H1 (cell line): Measurements from ENCODE around the gene RALGDS. TPM values are rescaled to one million over a fixed set of nuclear protein-coding genes. Genes with fewer than 3 reads are reported as not detected.

Experiments
- CTCF ChIA-PET: fragments of 300-600 bp; sonication (Branson Sonifier 250); formaldehyde crosslinking; loops from one replicate; lab custom pipeline; 2021; ENCODE audit not compliant: partially characterized antibody; lab: Charles Lee
- POLR2A ChIA-PET: fragments of 300-600 bp; sonication (Branson Sonifier 250); formaldehyde crosslinking; loops from one replicate; lab custom pipeline; 2021; ENCODE audit warnings: inconsistent platforms; ENCODE audit not compliant: partially characterized antibody; lab: Charles Lee
- DNase-seq, 2 experiments: peaks; one replicate each; pipeline versions ENCODE4 v3.0.0 to v3.0.0-alpha.2; 2010 to 2022; ENCODE audit warnings: low spot score in 2 of 2, low read depth in 1 of 2, mixed read lengths in 1 of 2
- FAIRE-seq: peaks from 2 replicates; lab custom pipeline; 2011; peaks lifted over from hg19 to GRCh38; lab: Jason Lieb, UNC
- H2AFZ ChIP-seq: 2 replicates; pipeline ENCODE4 v1.8.1; 2012; ENCODE audit warnings: low read length, inconsistent platforms
- H2AK5ac ChIP-seq: 2 replicates; pipeline ENCODE4 v1.6.1; 2013; ENCODE audit warnings: low read depth, low read length
- H2BK120ac ChIP-seq: replicated peaks from 2 replicates; pipeline ENCODE3; 2013; ENCODE audit warnings: low read depth, low read length, inconsistent platforms
- H2BK12ac ChIP-seq: 2 replicates; pipeline ENCODE4 v1.6.1; 2013; ENCODE audit warnings: low read depth, low read length
- H2BK15ac ChIP-seq: 2 replicates; pipeline ENCODE4 v1.6.1; 2013; ENCODE audit warnings: low read length
- H2BK20ac ChIP-seq: 2 replicates; pipeline ENCODE4 v1.6.1; 2013; ENCODE audit warnings: low read length
- H2BK5ac ChIP-seq: 2 replicates; pipeline ENCODE4 v1.6.1; 2013; ENCODE audit warnings: low read depth, low read length
- H3K14ac ChIP-seq: 2 replicates; pipeline ENCODE4 v1.6.1; 2013; ENCODE audit warnings: inconsistent platforms; ENCODE audit not compliant: insufficient read length
- H3K18ac ChIP-seq: 2 replicates; pipeline ENCODE4 v1.6.1; 2013; ENCODE audit warnings: low read length; ENCODE audit errors: extremely low read depth
- H3K23ac ChIP-seq: 2 replicates; pipeline ENCODE4 v1.6.1; 2013; ENCODE audit warnings: inconsistent platforms; ENCODE audit not compliant: insufficient read length
- H3K23me2 ChIP-seq: 2 replicates; pipeline ENCODE4 v1.6.1; 2013; ENCODE audit warnings: low read depth, low read length
- H3K27ac ChIP-seq: 2 replicates; pipeline ENCODE4 v1.6.1; 2011; ENCODE audit warnings: low read depth, low read length, inconsistent platforms
- H3K27me3 ChIP-seq, 4 experiments: replicated peaks in 1 of 4; 1 replicate in 1 of 4; 2 replicates in 3 of 4; pipeline versions ENCODE4 v1.6.1 to v1.8.1; 2011 to 2013; ENCODE audit warnings: low read length in 3 of 4, mild to moderate bottlenecking in 3 of 4, inconsistent platforms in 2 of 4, mixed read lengths in 2 of 4, moderate library complexity in 1 of 4; ENCODE audit not compliant: control insufficient read depth in 3 of 4, insufficient read depth in 3 of 4; ENCODE audit errors: extremely low read depth in 1 of 4
- H3K36me3 ChIP-seq, 4 experiments: 2 replicates each; pipeline versions ENCODE4 v1.6.1 to v1.8.1; 2011 to 2013; ENCODE audit warnings: mild to moderate bottlenecking in 4 of 4, low read length in 3 of 4, moderate library complexity in 2 of 4, control low read depth in 1 of 4, inconsistent platforms in 1 of 4; ENCODE audit not compliant: insufficient read depth in 4 of 4, control insufficient read depth in 2 of 4
- H3K4ac ChIP-seq: replicated peaks from 2 replicates; pipeline ENCODE3; 2013; ENCODE audit warnings: low read length, low read depth, mixed read lengths, inconsistent platforms; ENCODE audit not compliant: insufficient read length
- H3K4me1 ChIP-seq, 4 experiments: replicated peaks in 1 of 4; 1 replicate in 1 of 4; 2 replicates in 3 of 4; pipeline versions ENCODE4 v1.6.1 to v1.8.1; 2011 to 2013; ENCODE audit warnings: low read length in 3 of 4, inconsistent platforms in 2 of 4, mixed read lengths in 1 of 4; ENCODE audit not compliant: insufficient read depth in 4 of 4, control insufficient read depth in 3 of 4
- H3K4me2 ChIP-seq, 2 experiments: 2 replicates each; pipeline versions ENCODE4 v1.6.1 to v1.8.1; 2011 to 2013; ENCODE audit warnings: low read depth in 2 of 2, low read length in 2 of 2, control low read depth in 1 of 2, inconsistent platforms in 1 of 2, mild to moderate bottlenecking in 1 of 2; ENCODE audit not compliant: insufficient read depth in 1 of 2
- H3K4me3 ChIP-seq, 4 experiments: fragments of 200-600, 300-600 bp in 1 of 4; sonication (generic), shearing (Covaris generic), sonication (Bioruptor Twin) in 1 of 4; 2 replicates each; pipeline versions ENCODE4 v1.5.1 to v1.8.1; 2011 to 2016; ENCODE audit warnings: low read length in 4 of 4, low read depth in 3 of 4, control low read depth in 2 of 4, inconsistent platforms in 2 of 4, mild to moderate bottlenecking in 2 of 4, mixed read lengths in 1 of 4, moderate library complexity in 1 of 4; ENCODE audit not compliant: insufficient read depth in 2 of 4; ENCODE audit errors: extremely low read depth in 1 of 4
- H3K56ac ChIP-seq: replicated peaks from 2 replicates; pipeline ENCODE3; 2013; ENCODE audit warnings: low read depth, mild to moderate bottlenecking, mixed read lengths, low read length, inconsistent platforms; ENCODE audit not compliant: insufficient read length
- H3K79me1 ChIP-seq: 2 replicates; pipeline ENCODE4 v1.6.1; 2013; ENCODE audit warnings: low read depth, low read length, control low read depth
- H3K79me2 ChIP-seq, 2 experiments: 2 replicates each; pipeline versions ENCODE4 v1.6.1 to v1.8.1; 2012 to 2013; ENCODE audit warnings: low read length in 2 of 2, mild to moderate bottlenecking in 2 of 2, inconsistent platforms in 1 of 2; ENCODE audit not compliant: insufficient read depth in 2 of 2, control insufficient read depth in 1 of 2
- H3K9ac ChIP-seq, 4 experiments: replicated peaks in 1 of 4; 1 replicate in 1 of 4; 2 replicates in 3 of 4; pipeline versions ENCODE4 v1.6.1 to v1.8.1; 2011 to 2013; ENCODE audit warnings: low read depth in 3 of 4, low read length in 3 of 4, control low read depth in 2 of 4, mild to moderate bottlenecking in 2 of 4, moderate library complexity in 2 of 4, inconsistent platforms in 1 of 4; ENCODE audit errors: extremely low read depth in 1 of 4
- H3K9me3 ChIP-seq, 2 experiments: 2 replicates each; pipeline versions ENCODE4 v1.6.1 to v1.8.1; 2012 to 2013; ENCODE audit warnings: mild to moderate bottlenecking in 2 of 2, moderate library complexity in 2 of 2, control low read depth in 1 of 2, inconsistent platforms in 1 of 2, low read depth in 1 of 2, low read length in 1 of 2, mixed read lengths in 1 of 2; ENCODE audit not compliant: insufficient read depth in 2 of 2
- H4K20me1 ChIP-seq, 2 experiments: replicated peaks in 1 of 2; 2 replicates each; pipeline versions ENCODE3 to v1.8.1; 2011 to 2013; ENCODE audit warnings: inconsistent platforms in 2 of 2, low read length in 2 of 2, mild to moderate bottlenecking in 1 of 2; ENCODE audit not compliant: insufficient read depth in 2 of 2, control insufficient read depth in 1 of 2
- H4K5ac ChIP-seq: 2 replicates; pipeline ENCODE4 v1.6.1; 2013; ENCODE audit warnings: low read length, low read depth, mixed read lengths, inconsistent platforms; ENCODE audit not compliant: insufficient read length
- H4K8ac ChIP-seq: 2 replicates; pipeline ENCODE4 v1.8.0; 2013; ENCODE audit warnings: mild to moderate bottlenecking, moderate library complexity, low read length, inconsistent platforms; ENCODE audit not compliant: insufficient read depth; ENCODE audit errors: extremely low read depth
- H4K91ac ChIP-seq: replicated peaks from 2 replicates; pipeline ENCODE3; 2013; ENCODE audit warnings: low read length, mixed read lengths, inconsistent platforms; ENCODE audit not compliant: insufficient read length
- BCL11A ChIP-seq, 2 experiments: IDR thresholded peaks; one replicate each; pipeline ENCODE4 v1.6.1; 2011; ENCODE audit warnings: low read depth in 2 of 2, low read length in 2 of 2, mild to moderate bottlenecking in 2 of 2
- CBX8 ChIP-seq: fragments of 300-800, 300-1000 bp; sonication (generic); IDR thresholded peaks from 2 replicates; pipeline ENCODE4 v1.7.1; 2016; ENCODE audit warnings: low read depth, low read length, borderline replicate concordance
- CREB1 ChIP-seq: IDR thresholded peaks from 2 replicates; pipeline ENCODE4 v1.6.1; 2012; ENCODE audit warnings: inconsistent platforms
- EGR1 ChIP-seq: IDR thresholded peaks from 2 replicates; pipeline ENCODE4 v1.6.1; 2011; ENCODE audit warnings: low read depth, low read length, borderline replicate concordance
- EP300 ChIP-seq, 2 experiments: IDR thresholded peaks; 1 replicate in 1 of 2; 2 replicates in 1 of 2; pipeline ENCODE4 v1.6.1; 2011 to 2012; ENCODE audit warnings: low read depth in 2 of 2, low read length in 2 of 2, mild to moderate bottlenecking in 2 of 2, borderline replicate concordance in 1 of 2, inconsistent platforms in 1 of 2, moderate library complexity in 1 of 2
- FOSL1 ChIP-seq: IDR thresholded peaks from 2 replicates; pipeline ENCODE4 v1.6.1; 2011; ENCODE audit warnings: mild to moderate bottlenecking, low read depth, low read length, moderate library complexity; ENCODE audit not compliant: insufficient read depth
- GTF2F1 ChIP-seq: IDR thresholded peaks from 2 replicates; pipeline ENCODE4 v1.6.1; 2012; ENCODE audit warnings: low read depth, low read length, improper control_type of control experiment, borderline replicate concordance
- JUND ChIP-seq: IDR thresholded peaks from 2 replicates; pipeline ENCODE4 v1.6.1; 2011; ENCODE audit warnings: mild to moderate bottlenecking, improper control_type of control experiment, low read length
- MAFK ChIP-seq: IDR thresholded peaks from 2 replicates; pipeline ENCODE4 v1.6.1; 2012; ENCODE audit warnings: low read depth, mild to moderate bottlenecking, improper control_type of control experiment, low read length
- NANOG ChIP-seq: IDR thresholded peaks from 2 replicates; pipeline ENCODE4 v1.6.1; 2011; ENCODE audit warnings: low read length, low read depth, mild to moderate bottlenecking, inconsistent platforms; ENCODE audit not compliant: insufficient read depth, poor library complexity, severe bottlenecking
- POLR2A ChIP-seq, 2 experiments: IDR thresholded peaks; 1 replicate in 1 of 2; 2 replicates in 1 of 2; pipeline ENCODE4 v1.6.1; 2011; ENCODE audit warnings: low read depth in 2 of 2, low read length in 2 of 2, mild to moderate bottlenecking in 2 of 2; ENCODE audit errors: control extremely low read depth in 1 of 2
- SAP30 ChIP-seq: fragments of 300-600 bp; sonication (generic); IDR thresholded peaks from 2 replicates; pipeline ENCODE4 v1.7.1; 2012; ENCODE audit warnings: low read length, moderate library complexity, mild to moderate bottlenecking, inconsistent platforms; ENCODE audit not compliant: insufficient read depth, insufficient replicate concordance
- SIRT6 ChIP-seq: IDR thresholded peaks from one replicate; pipeline ENCODE4 v1.7.1; 2012; ENCODE audit warnings: low read length, inconsistent platforms
- TEAD4 ChIP-seq: IDR thresholded peaks from 2 replicates; pipeline ENCODE4 v1.6.1; 2012; ENCODE audit warnings: low read depth, low read length, inconsistent platforms, mixed read lengths
- WGBS, 2 experiments: shearing (Covaris generic) in 1 of 2; methylation state at CpG; one replicate each; pipeline versions ENCODE4 v1.1.6 to v1.1.7; 2013 to 2015; ENCODE audit warnings: low lambda C conversion rate in 2 of 2, mixed read lengths in 2 of 2, inconsistent platforms in 1 of 2, low coverage in 1 of 2, missing lambda C conversion rate in 1 of 2; ENCODE audit not compliant: insufficient replicate concordance in 2 of 2, insufficient coverage in 1 of 2, insufficient read length in 1 of 2; ENCODE audit errors: extremely low coverage in 1 of 2, missing lambda C conversion rate in 1 of 2; 5-methylcytosine and 5-hydroxymethylcytosine counted together
- polyA plus RNA-seq, 7 experiments: library from polyadenylated mRNA; depleted of rRNA in 3 of 7; stranded (reverse) in 5 of 7; unstranded in 2 of 7; fragments of >200 nt in 5 of 7; fragments of 200-250 nt in 2 of 7; gene quantifications; 1 replicate in 5 of 7; 2 replicates in 1 of 7; 4 replicates in 1 of 7; pipeline versions ENCODE4 v1.2.1 to v1.2.3, GENCODE V29; 2011 to 2013; ENCODE audit warnings: missing spikeins in 2 of 7, mixed read lengths in 2 of 7
- total RNA-seq: library from RNA; stranded (reverse); fragmentation: NEBNext Ultra II Directional; extraction: Animal tissue kit (Norgen Biotek cat#: 25700); gene quantifications from 2 replicates; pipeline ENCODE4 v1.2.1, GENCODE V29; 2021

The RALGDS gene
- total and polyA plus RNA-seq, 2 of the 8 experiments (the other 6 are each of a cell fraction or from before 2014, with no cell fraction given): 14.5 to 25.5 TPM

GRCh38 chr9:133169102-133169501 lies 48.1 kb upstream of the RALGDS start:
- 88% methylated on average over 13 of the region's 13 CpGs; no CpG with 5 or more reads in 1 of the 2 experiments for WGBS, 2 experiments
- H3K4me2 ChIP-seq: no peak overlapping the region
- no peak overlapping the region for H4K8ac ChIP-seq
- H3K27ac ChIP-seq: no peak overlapping the region
- H3K79me2 ChIP-seq: no peaks in the 10 kb centered on the region
- no peaks in the 10 kb centered on the region for H3K36me3 ChIP-seq
- no peaks in the 10 kb centered on the region for H3K23me2 ChIP-seq
- no peaks in the 10 kb centered on the region for H3K9me3 ChIP-seq
- no peak overlapping the region for H2BK15ac ChIP-seq
- H3K4me3 ChIP-seq: no peak overlapping the region
- H3K56ac ChIP-seq: no peak overlapping the region
- no peak overlapping the region for H2BK12ac ChIP-seq
- H4K20me1 ChIP-seq: peaks cover 0 to 1% of the 10 kb centered on the region in 2 experiments
- no peak overlapping the region for H2BK20ac ChIP-seq
- no peaks in the 10 kb centered on the region for H3K79me1 ChIP-seq
- H3K14ac ChIP-seq: no peak overlapping the region
- H3K9ac ChIP-seq: no peak overlapping the region
- TF ChIP-seq EGR1 (no peak), CBX8 (no peak), JUND (no peak), FOSL1 (no peak), MAFK (no peak), BCL11A (IDR thresholded peaks at IDR 0.05; ENCODE audit: low read depth in 2 of 2, low read length in 2 of 2) (no peak), TEAD4 (no peak), NANOG (no peak), POLR2A (IDR thresholded peaks at IDR 0.05; ENCODE audit: control extremely low read depth in 1 of 2, low read depth in 2 of 2, low read length in 2 of 2) (no peak), SIRT6 (no peak), SAP30 (no peak), GTF2F1 (no peak), CREB1 (no peak), EP300 (IDR thresholded peaks at IDR 0.05; ENCODE audit: borderline replicate concordance in 1 of 2, low read depth in 2 of 2, low read length in 2 of 2) (no peak)
- no peak overlapping the region for H2BK120ac ChIP-seq
- no peak overlapping the region for H4K91ac ChIP-seq
- CTCF ChIA-PET: no interaction called here
- H3K23ac ChIP-seq: no peak overlapping the region
- peaks cover 0 to 9% (median 4%) of the 10 kb centered on the region in 4 experiments; a peak in 5 of 7 replicates for H3K27me3 ChIP-seq
- H2AFZ ChIP-seq: no peak overlapping the region
- no peak overlapping the region for H2BK5ac ChIP-seq
- no peak overlapping the region for H3K4ac ChIP-seq
- DNase-seq (no peak), FAIRE-seq (no peak)
- H2AK5ac ChIP-seq: no peak overlapping the region
- no peak overlapping the region for H3K18ac ChIP-seq
- no peak overlapping the region for H4K5ac ChIP-seq
- H3K4me1 ChIP-seq: no peaks in the 10 kb centered on the region; a peak in 1 of 7 replicates
- POLR2A ChIA-PET: interaction anchor here (0.8 kb wide), 1 partner anchor 179 kb away, joined by 4 read pairs; the partner anchor contains the start of genes MED22 and RPL7A
